Hepatocyte (in vitro differentiated cells): ENCODE measurements around the gene CNTN4. TPM values are rescaled to one million over a fixed set of nuclear protein-coding genes. Genes with fewer than 3 reads are reported as not detected.

Experiments
- DNase-seq: peaks from one replicate; pipeline ENCODE4 v3.0.0-alpha.2; 2016; ENCODE audit warnings: low spot score
- H2AFZ ChIP-seq: fragments of 200-600 bp; sonication (generic); 2 replicates; pipeline ENCODE4 v1.6.0; 2016; ENCODE audit warnings: antibody characterized with exemption, mild to moderate bottlenecking
- H3K27ac ChIP-seq: fragments of 200-600 bp; sonication (generic); 2 replicates; pipeline ENCODE4 v1.5.1; 2016; ENCODE audit warnings: mild to moderate bottlenecking
- H3K27me3 ChIP-seq: fragments of 200-600 bp; sonication (generic); 2 replicates; pipeline ENCODE4 v1.6.1; 2016
- H3K36me3 ChIP-seq: fragments of 200-600 bp; sonication (generic); replicated peaks from 2 replicates; pipeline ENCODE4 v1.5.1; 2016; ENCODE audit warnings: low read depth; ENCODE audit not compliant: insufficient read depth
- H3K4me1 ChIP-seq: fragments of 200-600 bp; sonication (generic); 2 replicates; pipeline ENCODE4 v1.5.1; 2016; ENCODE audit warnings: mild to moderate bottlenecking, moderate library complexity; ENCODE audit not compliant: insufficient read depth
- H3K4me2 ChIP-seq: fragments of 200-600 bp; sonication (generic); 2 replicates; pipeline ENCODE4 v1.6.0; 2016
- H3K4me3 ChIP-seq: fragments of 200-600 bp; sonication (generic); 2 replicates; pipeline ENCODE4 v1.5.1; 2016; ENCODE audit warnings: mild to moderate bottlenecking
- H3K79me2 ChIP-seq: fragments of 200-600 bp; sonication (generic); 2 replicates; pipeline ENCODE4 v1.6.0; 2017; ENCODE audit warnings: mild to moderate bottlenecking
- H3K9me2 ChIP-seq: fragments of 200-600 bp; sonication (generic); replicated peaks from 2 replicates; pipeline ENCODE4 v1.6.0; 2017; ENCODE audit warnings: mild to moderate bottlenecking; ENCODE audit not compliant: insufficient read depth
- H3K9me3 ChIP-seq: fragments of 200-600 bp; sonication (generic); 2 replicates; pipeline ENCODE4 v1.5.1; 2016; ENCODE audit warnings: low read depth, mild to moderate bottlenecking
- H4K20me1 ChIP-seq: fragments of 200-600 bp; sonication (generic); 2 replicates; pipeline ENCODE4 v1.6.0; 2016; ENCODE audit warnings: mild to moderate bottlenecking; ENCODE audit not compliant: insufficient read depth, poor library complexity, severe bottlenecking
- EZH2 ChIP-seq: fragments of 200-600 bp; sonication (generic); IDR thresholded peaks from 2 replicates; pipeline ENCODE4 v1.6.1; 2016; ENCODE audit warnings: antibody characterized with exemption, mild to moderate bottlenecking, borderline replicate concordance
- EZH2phosphoT487 ChIP-seq: fragments of 200-600 bp; sonication (generic); IDR thresholded peaks from one replicate; pipeline ENCODE4 v1.6.1; 2018; ENCODE audit warnings: antibody characterized with exemption, mild to moderate bottlenecking, low read depth, moderate library complexity; ENCODE audit not compliant: unreplicated experiment, severe bottlenecking
- WGBS: methylation state at CpG from one replicate; pipeline ENCODE4 v1.1.6; 2016; ENCODE audit warnings: low lambda C conversion rate; ENCODE audit errors: missing lambda C conversion rate; 5-methylcytosine and 5-hydroxymethylcytosine counted together
- polyA plus RNA-seq: library from polyadenylated mRNA; unstranded; fragments of >200 nt; fragmentation: Nextera tagmentation; extraction: Ambion mirVana; gene quantifications from 2 replicates; pipeline ENCODE4 v1.2.1, GENCODE V29; 2016
- total RNA-seq: library from RNA; depleted of rRNA; stranded (reverse); fragments of >200 nt; gene quantifications from 2 replicates; pipeline ENCODE4 v1.2.3, GENCODE V29; 2014
- TF ChIP-seq, protein P1 (sequence below): fragments of 200-600 bp; sonication (generic); IDR thresholded peaks from 2 replicates; pipeline ENCODE4 v1.5.1; 2016; ENCODE audit warnings: antibody characterized with exemption, mild to moderate bottlenecking; ENCODE audit not compliant: poor library complexity

Gene CNTN4
- total RNA-seq (30.3 and 35.2 TPM in 2 replicates), polyA plus RNA-seq (17.4 and 17.6 TPM in 2 replicates)

DNA sequence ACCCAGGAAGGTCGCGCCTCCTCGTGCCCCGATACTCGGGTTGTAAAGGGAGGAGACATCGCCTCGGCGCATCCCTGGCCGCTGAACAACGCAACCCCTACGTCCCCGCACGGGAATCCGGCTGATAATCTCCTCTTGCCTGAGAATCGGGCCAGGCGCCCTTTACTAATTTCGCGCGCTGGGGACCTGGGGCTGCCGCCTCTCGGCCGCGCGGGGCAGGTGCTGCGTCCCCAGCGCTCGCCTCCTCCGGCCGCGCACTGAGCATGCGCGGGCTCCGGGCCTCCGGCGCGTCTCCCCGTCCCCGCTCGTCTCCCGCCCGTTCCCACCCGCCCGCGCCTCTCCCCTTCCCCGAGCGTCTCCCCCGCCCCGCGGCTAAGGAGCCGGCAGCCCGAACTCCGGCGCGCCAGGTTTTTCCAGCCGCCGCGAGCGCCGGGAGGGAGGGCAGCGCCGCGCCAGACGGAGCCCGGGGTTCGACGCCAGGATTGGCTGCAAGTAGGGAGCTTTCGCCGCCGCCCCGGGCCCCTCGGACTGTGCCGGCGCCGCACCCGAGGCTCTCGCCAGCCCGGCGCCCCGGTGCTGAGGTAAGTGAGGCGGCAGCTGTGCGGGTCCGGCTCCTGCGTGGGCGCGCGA, at the start of gene CNTN4:
TSS of gene CNTN4 (plus strand) at position 469 of the 630 bp plus-strand sequence.
- TF ChIP-seq EZH2phosphoT487: no peak
- TF ChIP-seq, protein P1, sequence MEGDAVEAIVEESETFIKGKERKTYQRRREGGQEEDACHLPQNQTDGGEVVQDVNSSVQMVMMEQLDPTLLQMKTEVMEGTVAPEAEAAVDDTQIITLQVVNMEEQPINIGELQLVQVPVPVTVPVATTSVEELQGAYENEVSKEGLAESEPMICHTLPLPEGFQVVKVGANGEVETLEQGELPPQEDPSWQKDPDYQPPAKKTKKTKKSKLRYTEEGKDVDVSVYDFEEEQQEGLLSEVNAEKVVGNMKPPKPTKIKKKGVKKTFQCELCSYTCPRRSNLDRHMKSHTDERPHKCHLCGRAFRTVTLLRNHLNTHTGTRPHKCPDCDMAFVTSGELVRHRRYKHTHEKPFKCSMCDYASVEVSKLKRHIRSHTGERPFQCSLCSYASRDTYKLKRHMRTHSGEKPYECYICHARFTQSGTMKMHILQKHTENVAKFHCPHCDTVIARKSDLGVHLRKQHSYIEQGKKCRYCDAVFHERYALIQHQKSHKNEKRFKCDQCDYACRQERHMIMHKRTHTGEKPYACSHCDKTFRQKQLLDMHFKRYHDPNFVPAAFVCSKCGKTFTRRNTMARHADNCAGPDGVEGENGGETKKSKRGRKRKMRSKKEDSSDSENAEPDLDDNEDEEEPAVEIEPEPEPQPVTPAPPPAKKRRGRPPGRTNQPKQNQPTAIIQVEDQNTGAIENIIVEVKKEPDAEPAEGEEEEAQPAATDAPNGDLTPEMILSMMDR: peak; percentile 29
- Histone ChIP-seq H3K27ac (peak within 1 kb of the TSS; percentile 91), H4K20me1 (no peaks in the 10 kb centered on the region), H3K27me3 (peaks cover 32% of the 10 kb centered on the region), H2AFZ (peak within 1 kb of the TSS; percentile 96), H3K79me2 (peaks cover 29% of the 10 kb centered on the region), H3K9me3 (no peaks in the 10 kb centered on the region), H3K4me3 (peak within 1 kb of the TSS; percentile 77), H3K36me3 (no peaks in the 10 kb centered on the region), H3K4me2 (peak within 1 kb of the TSS; percentile 95), H3K4me1 (peaks cover 6% of the 10 kb centered on the region), H3K9me2 (no peaks in the 10 kb centered on the region)
- peak; percentile 96 for DNase-seq
- 2% methylated on average over 35 of the region's 86 CpGs for WGBS

DNA sequence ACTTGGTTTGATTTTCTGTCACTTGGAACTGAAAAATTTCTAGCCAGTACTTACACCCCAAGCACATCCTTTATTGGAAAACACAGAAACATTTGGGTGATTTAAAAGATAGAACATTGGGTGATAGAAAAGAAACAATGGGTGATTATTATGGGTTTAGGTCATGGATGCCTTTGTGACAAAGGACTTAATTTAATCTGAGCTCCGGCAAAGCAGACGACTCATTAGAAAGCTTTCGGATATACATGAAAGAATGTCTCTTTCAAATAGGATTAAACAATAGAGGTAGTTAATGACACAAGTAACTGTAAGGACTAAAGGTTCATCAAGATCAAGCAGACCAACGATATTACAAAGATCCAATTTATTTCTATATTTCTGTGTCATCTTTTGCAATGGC, 37.3 kb upstream of the CNTN4 start:
- WGBS: 88% methylated on average over 4 of the region's 4 CpGs
- Histone ChIP-seq H3K4me1 (no peaks in the 10 kb centered on the region), H3K79me2 (no peaks in the 10 kb centered on the region), H2AFZ (no peak overlapping the region), H3K9me2 (peaks cover 3% of the 10 kb centered on the region), H3K27ac (no peak overlapping the region), H3K27me3 (no peaks in the 10 kb centered on the region), H4K20me1 (no peaks in the 10 kb centered on the region), H3K9me3 (no peaks in the 10 kb centered on the region), H3K4me3 (no peak overlapping the region), H3K4me2 (no peak overlapping the region), H3K36me3 (no peaks in the 10 kb centered on the region)
- DNase-seq: no peak
- TF ChIP-seq EZH2 (no peak), EZH2phosphoT487 (no peak)
- TF ChIP-seq, protein P1: no peak

DNA sequence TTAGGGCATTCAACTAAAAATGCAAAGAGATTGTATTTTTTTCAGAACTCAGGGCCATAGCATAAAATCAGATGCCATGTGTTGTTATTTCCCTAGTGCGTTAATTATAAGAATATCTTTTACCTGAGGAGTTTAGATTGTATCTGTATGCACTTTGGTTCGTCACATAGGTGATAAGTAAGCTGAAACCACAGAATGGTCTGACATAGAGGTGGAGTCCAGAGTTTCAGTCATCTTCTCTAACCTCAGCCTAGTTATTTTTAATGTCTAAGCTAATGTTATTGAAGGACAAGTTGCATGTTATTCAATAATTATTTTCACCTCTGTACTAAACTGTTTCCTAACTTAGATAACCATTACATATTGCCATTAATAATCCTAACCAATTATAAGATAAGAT, 27.1 kb upstream of the CNTN4 start:
- no peaks in the 10 kb centered on the region for H3K27me3 ChIP-seq
- H3K79me2 ChIP-seq: no peaks in the 10 kb centered on the region
- 74% methylated on average over 2 of the region's 2 CpGs for WGBS
- no peaks in the 10 kb centered on the region for H3K36me3 ChIP-seq
- H3K4me2 ChIP-seq: no peak overlapping the region
- no peaks in the 10 kb centered on the region for H3K9me2 ChIP-seq
- no peaks in the 10 kb centered on the region for H4K20me1 ChIP-seq
- no peak overlapping the region for H3K4me3 ChIP-seq
- H2AFZ ChIP-seq: no peak overlapping the region
- no peaks in the 10 kb centered on the region for H3K4me1 ChIP-seq
- no peaks in the 10 kb centered on the region for H3K9me3 ChIP-seq
- DNase-seq: no peak
- no peak overlapping the region for H3K27ac ChIP-seq
- TF ChIP-seq, protein P1: no peak
- TF ChIP-seq EZH2phosphoT487: no peak
- no peak for TF ChIP-seq EZH2

DNA sequence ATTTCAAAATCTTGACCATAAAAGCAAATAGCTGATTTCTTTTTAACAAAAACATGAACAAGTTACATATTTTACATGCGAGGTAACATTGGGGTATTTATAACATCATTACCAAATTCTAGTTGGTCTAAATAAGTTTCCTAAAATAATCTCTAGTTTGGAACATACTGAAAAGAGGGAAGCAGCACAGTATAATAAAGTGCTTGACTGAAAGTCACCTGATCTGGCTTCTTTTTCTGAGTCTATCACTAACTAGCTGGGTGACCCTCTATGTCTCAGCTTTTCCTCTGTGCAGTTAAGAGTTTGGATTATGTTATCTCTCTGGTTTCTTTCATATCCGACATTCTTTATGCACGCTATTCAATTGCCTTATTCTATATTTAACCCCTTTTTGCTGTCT, 19.8 kb upstream of the CNTN4 start:
- Histone ChIP-seq H3K9me3 (no peaks in the 10 kb centered on the region), H3K4me1 (no peaks in the 10 kb centered on the region), H3K79me2 (no peaks in the 10 kb centered on the region), H3K9me2 (no peaks in the 10 kb centered on the region), H4K20me1 (no peaks in the 10 kb centered on the region), H3K27ac (no peak overlapping the region), H2AFZ (no peak overlapping the region), H3K27me3 (no peaks in the 10 kb centered on the region), H3K36me3 (no peaks in the 10 kb centered on the region), H3K4me2 (no peak overlapping the region), H3K4me3 (no peak overlapping the region)
- WGBS: 74% methylated on average over 3 of the region's 3 CpGs
- no peak for DNase-seq
- TF ChIP-seq EZH2 (no peak), EZH2phosphoT487 (no peak)
- TF ChIP-seq, protein P1: no peak
